ENCODE data around the gene ZNRF3. TPM values are rescaled to one million over a fixed set of nuclear protein-coding genes. Genes with fewer than 3 reads are reported as not detected.

ZNRF3 gene
- polyA plus RNA-seq, 1 donor from 2014 or later = 2.9 TPM

GRCh38 chr22:29060931-29061330 is 177.6 kb downstream of the ZNRF3 start:
- H2AFZ ChIP-seq (ENCODE audit: low read depth, low read length) = no peak overlapping the region
- TF ChIP-seq CTCF (IDR thresholded peaks at IDR 0.05; ENCODE audit: poor library complexity, severe bottlenecking) (no peak), TAF1 (IDR thresholded peaks at IDR 0.05; ENCODE audit: low read depth) (no peak), REST (IDR thresholded peaks at IDR 0.05; ENCODE audit: borderline replicate concordance) (no peak), EZH2 (IDR thresholded peaks at IDR 0.05; ENCODE audit: borderline replicate concordance, insufficient read depth, low read length, poor library complexity, severe bottlenecking) (no peak), POLR2AphosphoS5 (IDR thresholded peaks at IDR 0.05) (no peak), RAD21 (conservative IDR thresholded peaks at IDR 0.05) (no peak), EP300 (conservative IDR thresholded peaks at IDR 0.05; ENCODE audit: poor library complexity, severe bottlenecking) (no peak), MXI1 (conservative IDR thresholded peaks at IDR 0.05; ENCODE audit: poor library complexity, severe bottlenecking) (no peak), SMC3 (conservative IDR thresholded peaks at IDR 0.05; ENCODE audit: poor library complexity) (no peak)
- no peaks in the 10 kb centered on the region for H3K9me2 ChIP-seq (ENCODE audit: insufficient read depth, low read length)
- no peak overlapping the region for H3K27ac ChIP-seq (ENCODE audit: low read length)
- no peak overlapping the region for H3K4me3 ChIP-seq (ENCODE audit: low read length)
- H3K4me2 ChIP-seq (ENCODE audit: low read length) = no peak overlapping the region
- no peak overlapping the region for H3K9ac ChIP-seq (ENCODE audit: low read length)
- H3K79me2 ChIP-seq (replicated peaks; ENCODE audit: insufficient read depth, low read length) = no peaks in the 10 kb centered on the region
- no peaks in the 10 kb centered on the region for H4K20me1 ChIP-seq (ENCODE audit: insufficient read depth)
- H3K36me3 ChIP-seq (ENCODE audit: insufficient read depth, low read length) = no peaks in the 10 kb centered on the region
- no peaks in the 10 kb centered on the region for H3F3A ChIP-seq (ENCODE audit: insufficient read depth, low read length, poor library complexity, severe bottlenecking)
- no peaks in the 10 kb centered on the region for H3K9me3 ChIP-seq (ENCODE audit: low read length)
- H3K27me3 ChIP-seq (ENCODE audit: insufficient read depth, low read depth, low read length) = no peaks in the 10 kb centered on the region

DNA sequence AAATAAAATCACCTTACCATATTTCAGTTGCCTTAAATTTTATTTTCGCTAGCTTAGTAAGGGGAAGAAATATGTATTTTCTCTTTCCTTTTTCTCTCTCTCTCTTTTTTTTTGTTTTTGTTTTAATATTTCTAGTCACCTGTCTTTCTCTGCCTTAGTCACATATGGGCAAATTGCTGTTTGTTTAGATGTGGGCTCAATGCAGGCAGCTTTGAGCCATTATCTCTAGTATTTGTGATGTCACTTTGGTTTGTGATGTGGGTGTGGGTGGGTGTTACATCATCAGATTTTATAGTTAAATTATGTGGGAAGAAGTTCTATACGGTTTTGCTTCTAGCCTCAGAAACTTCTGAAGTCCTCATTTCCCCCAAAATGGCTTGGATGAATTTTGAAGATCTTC is 178.4 kb downstream of the ZNRF3 start, which contains the start of gene C22orf31:
Gene C22orf31 (minus strand): TSS at position 59 of the 400 bp plus-strand sequence. CDS start 39 bp downstream, at position 20.
- H3K9me3 ChIP-seq (ENCODE audit: low read length) = no peaks in the 10 kb centered on the region
- no peak for TF ChIP-seq MXI1 (conservative IDR thresholded peaks at IDR 0.05; ENCODE audit: poor library complexity, severe bottlenecking)
- TF ChIP-seq TAF1 (IDR thresholded peaks at IDR 0.05; ENCODE audit: low read depth) = no peak
- no peaks in the 10 kb centered on the region for H3F3A ChIP-seq (ENCODE audit: insufficient read depth, low read length, poor library complexity, severe bottlenecking)
- no peaks in the 10 kb centered on the region for H3K27me3 ChIP-seq (ENCODE audit: insufficient read depth, low read depth, low read length)
- H3K9me2 ChIP-seq (ENCODE audit: insufficient read depth, low read length) = no peaks in the 10 kb centered on the region
- no peaks in the 10 kb centered on the region for H3K36me3 ChIP-seq (ENCODE audit: insufficient read depth, low read length)
- no peaks in the 10 kb centered on the region for H3K79me2 ChIP-seq (replicated peaks; ENCODE audit: insufficient read depth, low read length)
- no peak within 1 kb of the TSS for H3K4me2 ChIP-seq (ENCODE audit: low read length)
- H4K20me1 ChIP-seq (ENCODE audit: insufficient read depth) = no peaks in the 10 kb centered on the region
- no peak within 1 kb of the TSS for H3K9ac ChIP-seq (ENCODE audit: low read length)
- H3K4me3 ChIP-seq (ENCODE audit: low read length) = no peak within 1 kb of the TSS
- no peak within 1 kb of the TSS for H2AFZ ChIP-seq (ENCODE audit: low read depth, low read length)
- no peak within 1 kb of the TSS for H3K27ac ChIP-seq (ENCODE audit: low read length)
